AG04450 (cell line): ENCODE data around the gene ACAP3. TPM values are rescaled to one million over a fixed set of nuclear protein-coding genes. Genes with fewer than 3 reads are reported as not detected.

ENCODE experiments used
- CTCF ChIA-PET: fragments of 300-600, 350-600 bp; formaldehyde crosslinking; extraction: SDS; loops from one replicate; lab custom pipeline; 2022; ENCODE audit warnings: antibody characterized with exemption, inconsistent platforms; lab: Charles Lee
- POLR2A ChIA-PET: fragments of 350-600 bp; formaldehyde crosslinking; extraction: SDS; loops from one replicate; lab custom pipeline; 2021; ENCODE audit warnings: antibody characterized with exemption, inconsistent platforms; lab: Yijun Ruan, JAX
- DNase-seq: peaks from one replicate; pipeline ENCODE4 v3.0.0-alpha.2; 2011; ENCODE audit warnings: low read depth, low spot score
- H3K27ac ChIP-seq: one replicate; pipeline ENCODE4 v1.5.1; 2012; ENCODE audit warnings: low read depth, low read length, control low read depth
- H3K27me3 ChIP-seq: one replicate; pipeline ENCODE4 v1.6.0; 2012; ENCODE audit warnings: low read length; ENCODE audit not compliant: control insufficient read depth, insufficient read depth
- H3K4me3 ChIP-seq: 2 replicates; pipeline ENCODE4 v1.5.1; 2011; ENCODE audit warnings: mild to moderate bottlenecking, low read depth, low read length, control low read depth
- H3K9me3 ChIP-seq: 2 replicates; pipeline ENCODE4 v1.5.1; 2012; ENCODE audit warnings: low read length; ENCODE audit not compliant: control insufficient read depth, insufficient read depth
- polyA plus RNA-seq: library from polyadenylated mRNA; depleted of rRNA; stranded (reverse); fragments of >200 nt; gene quantifications from 2 replicates; pipeline ENCODE4 v1.2.3, GENCODE V29; 2011
- TF ChIP-seq, protein P1 (sequence below): IDR thresholded peaks from 2 replicates; pipeline ENCODE4 v1.5.1; 2011; ENCODE audit warnings: low read depth, low read length, control low read depth, inconsistent platforms

ACAP3 gene
- polyA plus RNA-seq, 1 experiment, result 17.5 TPM

DNA sequence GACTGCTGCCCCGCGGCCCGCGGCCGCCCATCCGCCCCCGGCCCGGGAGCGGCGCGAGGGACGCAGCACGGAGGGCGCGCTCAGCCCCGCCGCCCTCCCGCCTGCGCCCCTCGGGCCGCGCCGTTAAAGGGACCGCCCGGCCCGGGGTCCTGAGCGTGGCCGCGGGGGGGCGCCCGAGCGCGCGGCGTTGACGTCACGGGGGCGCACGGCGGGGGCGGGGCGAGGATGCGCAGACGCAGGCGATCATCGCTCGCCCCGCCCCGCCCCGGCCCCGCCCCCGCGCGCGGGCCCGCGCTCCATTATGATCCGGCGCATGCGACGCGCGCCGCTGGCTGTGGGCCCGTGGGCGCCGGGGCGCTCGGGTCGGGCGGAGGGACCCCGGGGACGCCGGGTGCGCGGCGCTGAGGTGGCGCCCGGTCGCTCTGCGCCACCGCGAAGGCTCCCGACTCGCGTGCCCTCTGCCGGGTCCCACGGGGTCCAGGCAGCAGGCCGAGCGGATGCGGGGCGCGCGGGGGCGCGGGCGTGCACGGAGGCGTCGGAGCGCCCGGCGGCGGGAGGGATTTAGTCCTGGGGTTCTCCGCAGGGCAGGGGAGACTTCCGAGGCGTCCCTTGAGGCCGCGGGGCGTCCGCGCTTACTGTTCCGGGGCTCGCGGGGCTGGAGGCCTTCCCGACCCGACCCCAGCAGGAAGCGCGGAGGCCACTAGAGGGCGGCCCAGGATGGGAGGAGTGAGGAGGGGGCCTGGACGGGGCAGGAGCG, 41.7 kb upstream of the ACAP3 start, which contains the start of gene DVL1:
DVL1 (minus strand) TSS at position 163 of the 757 bp plus-strand sequence. CDS start 353 bp downstream, outside the sequence.
- CTCF ChIA-PET, result no interaction called here
- TF ChIP-seq, protein P1, sequence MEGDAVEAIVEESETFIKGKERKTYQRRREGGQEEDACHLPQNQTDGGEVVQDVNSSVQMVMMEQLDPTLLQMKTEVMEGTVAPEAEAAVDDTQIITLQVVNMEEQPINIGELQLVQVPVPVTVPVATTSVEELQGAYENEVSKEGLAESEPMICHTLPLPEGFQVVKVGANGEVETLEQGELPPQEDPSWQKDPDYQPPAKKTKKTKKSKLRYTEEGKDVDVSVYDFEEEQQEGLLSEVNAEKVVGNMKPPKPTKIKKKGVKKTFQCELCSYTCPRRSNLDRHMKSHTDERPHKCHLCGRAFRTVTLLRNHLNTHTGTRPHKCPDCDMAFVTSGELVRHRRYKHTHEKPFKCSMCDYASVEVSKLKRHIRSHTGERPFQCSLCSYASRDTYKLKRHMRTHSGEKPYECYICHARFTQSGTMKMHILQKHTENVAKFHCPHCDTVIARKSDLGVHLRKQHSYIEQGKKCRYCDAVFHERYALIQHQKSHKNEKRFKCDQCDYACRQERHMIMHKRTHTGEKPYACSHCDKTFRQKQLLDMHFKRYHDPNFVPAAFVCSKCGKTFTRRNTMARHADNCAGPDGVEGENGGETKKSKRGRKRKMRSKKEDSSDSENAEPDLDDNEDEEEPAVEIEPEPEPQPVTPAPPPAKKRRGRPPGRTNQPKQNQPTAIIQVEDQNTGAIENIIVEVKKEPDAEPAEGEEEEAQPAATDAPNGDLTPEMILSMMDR, result peak; percentile 52
- peak; percentile 24 for DNase-seq

DNA sequence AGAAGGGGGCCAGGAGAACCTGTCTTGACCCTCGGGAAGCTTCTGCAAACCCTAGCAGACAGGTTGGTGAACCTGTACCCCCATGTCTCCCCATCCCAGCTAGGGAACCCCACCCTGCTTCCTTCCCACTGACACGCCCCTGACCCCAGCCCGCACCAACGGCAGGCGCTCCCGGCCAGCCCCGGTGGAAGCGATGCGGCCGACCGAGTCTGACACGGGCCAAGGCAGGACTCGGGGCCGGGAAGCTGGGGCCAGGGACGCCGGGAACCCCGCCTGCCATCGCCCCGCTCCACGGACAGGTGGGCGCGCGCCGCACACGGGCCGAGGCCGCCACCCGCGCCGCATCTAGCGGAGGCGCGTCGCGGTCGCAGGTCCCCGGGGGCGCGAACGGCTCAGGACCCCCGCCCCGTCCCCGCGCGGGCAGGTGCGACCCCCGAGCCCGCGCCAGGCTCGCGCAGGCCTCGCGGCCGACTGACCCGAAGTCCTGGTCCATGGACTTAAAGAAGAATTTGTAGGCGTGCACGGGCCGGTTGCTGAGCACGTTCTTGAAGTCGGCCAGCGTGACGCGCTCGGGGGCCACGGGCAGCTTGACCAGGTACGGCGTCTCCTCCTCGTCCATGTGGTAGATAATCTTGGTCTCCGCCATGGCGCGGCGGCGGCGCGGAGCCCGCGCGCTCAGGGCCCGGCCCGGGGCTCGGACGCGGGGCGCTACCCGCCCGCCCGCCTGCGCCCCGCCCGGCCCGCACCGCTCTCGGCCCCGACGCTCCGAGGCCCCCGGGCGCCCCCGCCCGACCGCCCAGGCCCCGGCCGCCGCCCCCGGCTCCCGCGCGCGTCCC, 40.9 kb upstream of the ACAP3 start:
- POLR2A ChIA-PET, result interaction anchor here (0.6 to 1.9 kb wide), 3 partner anchors 9 to 405 kb away, joined by 7 to 12 read pairs (median 9); partner anchors contain the start of genes AURKAIP1 and MXRA8

More for the DNA sequence above, 41.7 kb upstream of the ACAP3 start, which contains the start of gene DVL1:
- H3K4me3 ChIP-seq, result peak within 1 kb of the TSS; percentile 74
- H3K9me3 ChIP-seq, result no peaks in the 10 kb centered on the region; the same call in 1 of the 2 replicates
- POLR2A ChIA-PET, result no interaction called here
- no peaks in the 10 kb centered on the region for H3K27me3 ChIP-seq
- peak within 1 kb of the TSS; percentile 57 for H3K27ac ChIP-seq

DNA sequence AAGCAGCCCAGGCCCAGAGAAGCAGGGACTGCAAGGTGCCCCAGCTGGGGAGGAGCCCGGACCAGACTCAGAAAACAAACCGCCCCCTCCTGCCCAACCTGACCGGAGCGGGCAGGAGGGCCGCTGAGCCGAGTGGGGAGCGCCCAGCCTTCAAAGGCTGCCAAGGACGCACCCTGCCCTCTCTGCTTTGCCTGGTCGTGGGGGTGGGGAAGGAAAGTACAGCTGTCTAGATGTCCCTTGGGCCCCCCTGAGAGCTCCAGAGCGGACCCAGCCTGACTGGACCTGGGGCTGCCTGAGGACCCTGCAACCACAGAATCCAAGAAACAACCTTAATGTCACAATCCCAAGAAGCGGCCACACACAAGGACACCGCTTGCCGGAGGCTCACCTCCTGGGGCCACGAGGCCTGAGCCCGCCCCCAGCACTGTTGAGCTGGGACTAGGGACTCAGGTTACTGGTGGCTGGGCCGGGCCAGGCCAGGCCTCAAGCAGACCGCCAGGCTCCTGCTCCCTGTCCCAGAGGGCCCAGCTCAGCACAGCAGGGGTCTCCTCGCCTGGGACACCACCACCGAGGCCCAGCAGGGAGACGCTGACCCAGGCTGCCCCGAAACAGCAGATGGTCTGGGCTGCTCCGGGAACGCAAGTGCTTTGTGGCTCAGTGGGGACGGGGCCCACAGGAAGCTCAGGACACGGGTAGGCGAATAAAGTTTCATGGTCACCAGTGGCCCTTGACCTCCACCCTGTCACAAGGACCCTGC, 40.1 kb upstream of the ACAP3 start:
- TF ChIP-seq, protein P1, result no peak
- no peaks in the 10 kb centered on the region; the same call in 1 of the 2 replicates for H3K9me3 ChIP-seq
- H3K4me3 ChIP-seq, result peak overlapping the region; percentile 74
- POLR2A ChIA-PET, result interaction anchor here (1.7 to 1.9 kb wide), 2 partner anchors 10 to 27 kb away, joined by 7 to 12 read pairs; partner anchors contain the start of genes AURKAIP1 and MXRA8
- peak overlapping the region; percentile 2 for H3K27ac ChIP-seq
- CTCF ChIA-PET, result interaction anchor here (0.8 to 1.2 kb wide), 4 partner anchors 13 to 226 kb away, joined by 3 to 6 read pairs (median 3); no protein-coding TSS in a partner anchor
- no peak for DNase-seq
- no peaks in the 10 kb centered on the region for H3K27me3 ChIP-seq

More for the DNA sequence above, 40.9 kb upstream of the ACAP3 start:
- no peak for DNase-seq
- CTCF ChIA-PET, result interaction anchor here (0.8 to 1.2 kb wide), 4 partner anchors 14 to 227 kb away, joined by 3 to 6 read pairs (median 3); no protein-coding TSS in a partner anchor
- no peaks in the 10 kb centered on the region for H3K27me3 ChIP-seq
- H3K27ac ChIP-seq, result no peak overlapping the region
- no peaks in the 10 kb centered on the region; the same call in 1 of the 2 replicates for H3K9me3 ChIP-seq
- H3K4me3 ChIP-seq, result peak overlapping the region; percentile 74
- TF ChIP-seq, protein P1, result no peak

DNA sequence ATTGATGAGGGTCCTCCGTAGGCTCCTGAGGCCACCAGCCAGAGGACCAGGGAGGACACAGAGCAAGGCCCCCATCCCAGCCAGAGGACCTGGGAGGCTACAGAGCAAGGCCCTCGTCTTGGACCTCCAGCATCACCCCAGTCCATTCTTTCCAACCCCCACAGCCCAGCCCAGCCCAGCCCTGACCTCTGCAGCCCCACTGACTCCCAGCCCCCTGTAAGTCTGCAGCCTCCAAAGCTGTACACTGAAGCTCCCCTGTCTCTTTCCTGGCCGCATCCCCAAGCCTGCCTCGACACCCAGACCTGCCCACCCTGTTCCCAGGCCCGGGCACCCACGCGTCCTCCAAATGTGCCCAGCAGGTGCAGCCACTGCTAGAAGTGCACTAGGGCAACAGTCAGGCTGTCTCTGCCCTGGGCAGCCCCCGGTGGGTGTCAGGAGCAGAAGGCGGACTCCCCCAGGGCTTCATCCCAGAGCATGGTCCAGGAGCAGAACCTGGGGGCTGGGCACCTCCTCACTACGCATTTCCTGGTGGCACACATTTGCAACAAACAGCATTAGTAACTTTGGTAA, 39.4 kb upstream of the ACAP3 start:
- Histone ChIP-seq H3K9me3 (no peaks in the 10 kb centered on the region; the same call in 1 of the 2 replicates), H3K4me3 (peak overlapping the region; percentile 74), H3K27ac (no peak overlapping the region), H3K27me3 (no peaks in the 10 kb centered on the region)
- TF ChIP-seq, protein P1, result no peak
- DNase-seq, result no peak
- CTCF ChIA-PET, result interaction anchor here (1.2 kb wide), 1 partner anchor 25 kb away, joined by 3 read pairs; no protein-coding TSS in a partner anchor
- POLR2A ChIA-PET, result interaction anchor here (1.7 to 1.9 kb wide), 2 partner anchors 11 to 28 kb away, joined by 7 to 12 read pairs; partner anchors contain the start of genes AURKAIP1 and MXRA8
